ENCODE data around the gene HSH2D. TPM values are rescaled to one million over a fixed set of nuclear protein-coding genes. Genes with fewer than 3 reads are reported as not detected.
"Not testable (repeated sequence)": the region's sequence is repeated elsewhere in the genome, so short reads cannot be mapped to it uniquely, and the experiment has no call there.

HSH2D gene
- total RNA-seq, 4 donors from 2014 or later, result 1.0 to 5.8 (median 1.6) TPM

DNA sequence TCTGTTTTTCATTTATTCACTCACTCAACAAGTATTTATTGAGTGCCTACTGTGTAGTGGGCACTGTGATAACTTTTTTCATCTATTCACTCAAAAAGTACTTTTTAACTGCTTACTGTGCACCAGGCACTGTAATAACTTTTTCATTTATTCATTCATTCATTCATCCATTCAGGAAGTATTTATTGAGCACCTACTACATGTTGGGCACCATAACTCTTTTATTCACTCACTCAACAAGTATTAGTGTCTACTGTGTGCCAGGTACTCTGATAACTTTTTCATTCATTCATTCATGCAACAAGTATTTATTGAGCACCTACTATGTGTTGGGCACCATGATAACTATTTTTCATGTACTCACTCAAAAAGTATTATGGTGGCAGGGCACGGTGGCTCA lies 22.9 kb downstream of the HSH2D start:
- TF ChIP-seq, protein P1, sequence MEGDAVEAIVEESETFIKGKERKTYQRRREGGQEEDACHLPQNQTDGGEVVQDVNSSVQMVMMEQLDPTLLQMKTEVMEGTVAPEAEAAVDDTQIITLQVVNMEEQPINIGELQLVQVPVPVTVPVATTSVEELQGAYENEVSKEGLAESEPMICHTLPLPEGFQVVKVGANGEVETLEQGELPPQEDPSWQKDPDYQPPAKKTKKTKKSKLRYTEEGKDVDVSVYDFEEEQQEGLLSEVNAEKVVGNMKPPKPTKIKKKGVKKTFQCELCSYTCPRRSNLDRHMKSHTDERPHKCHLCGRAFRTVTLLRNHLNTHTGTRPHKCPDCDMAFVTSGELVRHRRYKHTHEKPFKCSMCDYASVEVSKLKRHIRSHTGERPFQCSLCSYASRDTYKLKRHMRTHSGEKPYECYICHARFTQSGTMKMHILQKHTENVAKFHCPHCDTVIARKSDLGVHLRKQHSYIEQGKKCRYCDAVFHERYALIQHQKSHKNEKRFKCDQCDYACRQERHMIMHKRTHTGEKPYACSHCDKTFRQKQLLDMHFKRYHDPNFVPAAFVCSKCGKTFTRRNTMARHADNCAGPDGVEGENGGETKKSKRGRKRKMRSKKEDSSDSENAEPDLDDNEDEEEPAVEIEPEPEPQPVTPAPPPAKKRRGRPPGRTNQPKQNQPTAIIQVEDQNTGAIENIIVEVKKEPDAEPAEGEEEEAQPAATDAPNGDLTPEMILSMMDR (IDR thresholded peaks at IDR 0.05), result no peak
- DNase-seq (ENCODE audit: low spot score) (no peak), ATAC-seq (ENCODE audit: low FRiP score) (no peak)

DNA sequence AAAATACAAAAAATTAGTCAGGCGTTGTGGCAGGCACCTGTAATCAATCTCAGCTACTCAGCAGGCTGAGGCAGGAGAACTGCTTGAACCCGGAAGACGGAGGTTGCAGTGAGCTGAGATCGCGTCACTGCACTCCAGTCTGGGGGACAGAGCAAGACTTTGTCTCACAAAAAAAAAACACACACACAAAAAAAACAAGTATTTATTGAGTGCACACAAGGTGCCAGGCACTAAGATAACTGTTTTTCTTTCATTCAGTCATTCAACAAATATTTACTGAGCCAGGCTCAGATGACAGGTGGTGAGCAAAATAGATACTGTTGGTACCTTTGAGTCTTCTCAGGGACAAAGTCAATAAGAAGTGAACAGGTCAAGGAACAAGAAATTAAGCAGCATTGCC lies 23.6 kb downstream of the HSH2D start:
- ATAC-seq (ENCODE audit: low FRiP score), result no peak
- TF ChIP-seq, protein P1 (IDR thresholded peaks at IDR 0.05), result no peak
- no peak for DNase-seq (ENCODE audit: low spot score)

GRCh38 chr19:16168465-16169081 lies 25.1 kb downstream of the HSH2D start:
- TF ChIP-seq, protein P1 (IDR thresholded peaks at IDR 0.05), result no peak
- DNase-seq (ENCODE audit: low spot score), result no peak
- ATAC-seq (ENCODE audit: low FRiP score), result no peak

GRCh38 chr19:16170134-16170533 lies 26.6 kb downstream of the HSH2D start:
- no peak for DNase-seq (ENCODE audit: low spot score)
- no peak for ATAC-seq (ENCODE audit: low FRiP score)
- TF ChIP-seq, protein P1 (IDR thresholded peaks at IDR 0.05), result no peak

DNA sequence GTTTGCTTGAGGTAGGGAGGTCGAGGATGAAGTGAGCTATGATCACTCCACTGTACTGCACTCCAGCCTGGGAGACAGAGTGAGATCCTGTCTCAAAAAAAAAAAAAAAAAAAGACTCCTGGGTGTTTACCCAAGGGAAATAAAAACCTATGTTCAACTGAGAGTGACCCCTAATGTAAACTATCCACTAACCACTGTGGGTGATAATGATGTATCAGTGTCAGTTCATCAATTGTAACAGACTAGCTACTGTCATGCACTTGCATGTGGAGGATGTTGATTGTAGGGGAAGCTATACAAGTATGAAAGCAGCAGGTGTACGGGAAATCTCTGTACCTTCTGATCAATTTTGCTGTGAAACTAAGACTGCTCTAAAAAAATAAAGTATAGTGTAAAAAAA lies 32.5 kb downstream of the HSH2D start:
- DNase-seq (ENCODE audit: low spot score) (no peak), ATAC-seq (ENCODE audit: low FRiP score) (no peak)
- TF ChIP-seq, protein P1 (IDR thresholded peaks at IDR 0.05), result no peak

- not testable (repeated sequence) for DNase-seq (ENCODE audit: low spot score); ATAC-seq (ENCODE audit: low FRiP score)
These were observed 35.4 kb downstream of the HSH2D start for GRCh38 chr19:16178866-16179265.

- DNase-seq (ENCODE audit: low spot score), result no peak
- no peak for ATAC-seq (ENCODE audit: low FRiP score)
- TF ChIP-seq, protein P1 (IDR thresholded peaks at IDR 0.05), result no peak
These were observed 37.1 kb downstream of the HSH2D start for GRCh38 chr19:16180611-16181010.

All from omental fat pad (tissue), 4 donors.